NOMO-1 (cell line): ENCODE data around the gene SARS1.
A peak's percentile ranks its signal among the peaks of the same experiment; 100 is the strongest.
"Not testable (repeated sequence)": the region's sequence is repeated elsewhere in the genome, so short reads cannot be mapped to it uniquely, and the experiment has no call there.

ENCODE experiments used
- DNase-seq, 2 experiments: peaks; one replicate each; lab custom pipeline; 2025; ENCODE audit not compliant: unreplicated experiment in 2 of 2; lab: John Stamatoyannopoulos, UW

The SARS1 gene

DNA sequence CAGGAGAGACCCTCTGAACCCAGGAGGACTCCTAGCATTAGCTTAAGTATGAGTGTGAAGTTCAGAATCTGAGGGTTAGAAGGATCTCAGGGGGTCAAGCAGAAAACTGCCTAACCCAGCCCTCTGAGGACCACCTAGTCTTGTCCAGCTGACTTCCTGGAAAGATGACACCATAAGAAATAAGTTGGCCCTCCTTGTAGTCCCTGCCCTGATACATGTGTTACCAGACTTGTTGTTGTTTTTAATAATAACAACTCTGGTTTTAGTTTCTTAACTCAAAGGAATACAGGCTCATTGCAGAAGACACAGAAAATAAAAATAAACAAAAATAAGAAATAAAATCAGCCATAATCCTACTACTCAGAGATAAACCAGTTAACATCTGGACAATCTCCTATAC lies 21.8 kb upstream of the SARS1 start:
- DNase-seq, result no peak

DNA sequence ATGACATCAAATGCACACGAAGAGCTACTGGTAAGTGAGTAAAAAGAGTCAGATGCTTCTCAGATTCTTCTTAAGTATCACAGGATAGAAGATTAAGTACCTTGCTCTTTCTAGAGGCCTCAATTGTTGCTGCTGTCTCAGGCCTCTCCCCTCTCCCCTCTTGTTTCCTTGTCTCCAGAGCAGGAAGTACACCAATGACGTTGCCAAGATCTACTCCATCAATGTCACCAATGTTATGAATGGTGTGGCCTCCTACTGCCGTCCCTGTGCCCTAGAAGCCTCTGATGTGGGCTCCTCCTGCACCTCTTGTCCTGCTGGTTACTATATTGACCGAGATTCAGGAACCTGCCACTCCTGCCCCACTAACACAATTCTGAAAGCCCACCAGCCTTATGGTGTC lies 21.3 kb upstream of the SARS1 start:
- DNase-seq, result no peak

DNA sequence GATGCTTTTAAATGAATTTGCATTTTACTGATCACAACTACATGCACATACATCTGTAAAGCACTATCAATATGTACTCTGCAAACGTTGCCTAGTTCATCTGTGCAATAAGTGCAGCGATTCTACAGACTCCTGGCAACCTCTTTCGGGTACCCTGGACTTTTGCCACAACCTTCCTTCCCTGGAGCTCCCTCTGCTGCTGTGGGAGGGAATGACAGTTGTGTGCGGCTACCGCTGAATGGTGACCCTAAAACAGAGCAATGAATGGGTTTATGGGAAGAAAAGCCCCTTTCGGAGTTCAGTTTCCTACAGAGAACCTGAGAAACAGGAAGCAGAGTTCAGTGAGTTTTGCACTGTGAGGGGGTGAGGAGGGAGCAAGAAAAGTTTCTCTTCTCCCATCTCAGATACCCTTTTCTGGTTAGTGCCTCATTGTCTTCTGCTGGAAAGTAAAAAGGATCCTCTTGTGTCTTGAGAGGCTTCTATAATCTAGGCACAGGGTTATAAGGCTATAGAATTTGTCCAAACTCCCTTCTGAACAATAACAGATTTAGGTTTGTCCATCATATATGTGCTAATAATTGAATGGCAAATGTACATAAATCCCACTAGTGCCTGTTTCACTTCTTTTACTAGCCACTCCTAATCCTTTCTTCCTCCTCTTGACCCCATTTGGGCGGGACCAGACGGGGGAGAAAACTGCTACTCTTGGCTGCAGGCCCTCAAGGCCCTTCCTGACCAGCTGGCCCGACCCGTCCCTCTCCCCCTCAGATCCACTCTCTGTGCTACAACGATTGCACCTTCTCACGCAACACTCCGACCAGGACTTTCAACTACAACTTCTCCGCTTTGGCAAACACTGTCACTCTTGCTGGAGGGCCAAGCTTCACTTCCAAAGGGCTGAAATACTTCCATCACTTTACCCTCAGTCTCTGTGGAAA lies 19.8 kb upstream of the SARS1 start:
- peak; percentile 60 to 65 for DNase-seq

DNA sequence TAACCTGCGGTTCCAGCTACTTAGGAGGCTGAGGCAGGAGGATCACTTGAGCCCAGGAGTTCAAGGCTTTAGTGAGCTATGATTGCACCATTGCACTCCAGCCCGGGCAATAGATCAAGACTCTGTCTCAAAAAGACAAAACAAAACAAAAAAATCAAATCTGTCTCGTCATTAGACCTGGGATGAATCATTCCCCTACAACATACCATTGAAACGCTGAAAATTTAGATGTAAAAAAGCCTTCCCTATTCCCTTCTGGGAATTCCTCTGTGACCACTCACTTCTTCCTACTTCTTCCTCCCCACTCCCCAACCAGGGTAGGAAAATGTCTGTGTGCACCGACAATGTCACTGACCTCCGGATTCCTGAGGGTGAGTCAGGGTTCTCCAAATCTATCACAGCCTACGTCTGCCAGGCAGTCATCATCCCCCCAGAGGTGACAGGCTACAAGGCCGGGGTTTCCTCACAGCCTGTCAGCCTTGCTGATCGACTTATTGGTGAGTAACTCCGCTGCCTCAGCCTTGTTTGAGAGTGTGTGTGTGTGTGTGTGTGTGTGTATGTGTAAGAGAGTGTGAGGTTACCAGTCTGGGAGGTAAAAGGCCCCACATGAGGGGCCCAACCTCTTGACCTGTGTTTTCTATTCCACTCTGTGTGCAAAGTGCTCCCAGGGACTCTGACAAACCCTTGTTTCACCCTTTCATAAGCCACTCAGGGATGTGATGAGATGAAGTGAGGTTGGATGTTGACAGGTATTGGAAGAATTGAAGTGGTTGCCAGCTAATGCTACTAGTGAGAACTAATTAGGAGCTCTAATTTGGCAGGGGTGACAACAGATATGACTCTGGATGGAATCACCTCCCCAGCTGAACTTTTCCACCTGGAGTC lies 16.3 kb upstream of the SARS1 start:
- no peak for DNase-seq

DNA sequence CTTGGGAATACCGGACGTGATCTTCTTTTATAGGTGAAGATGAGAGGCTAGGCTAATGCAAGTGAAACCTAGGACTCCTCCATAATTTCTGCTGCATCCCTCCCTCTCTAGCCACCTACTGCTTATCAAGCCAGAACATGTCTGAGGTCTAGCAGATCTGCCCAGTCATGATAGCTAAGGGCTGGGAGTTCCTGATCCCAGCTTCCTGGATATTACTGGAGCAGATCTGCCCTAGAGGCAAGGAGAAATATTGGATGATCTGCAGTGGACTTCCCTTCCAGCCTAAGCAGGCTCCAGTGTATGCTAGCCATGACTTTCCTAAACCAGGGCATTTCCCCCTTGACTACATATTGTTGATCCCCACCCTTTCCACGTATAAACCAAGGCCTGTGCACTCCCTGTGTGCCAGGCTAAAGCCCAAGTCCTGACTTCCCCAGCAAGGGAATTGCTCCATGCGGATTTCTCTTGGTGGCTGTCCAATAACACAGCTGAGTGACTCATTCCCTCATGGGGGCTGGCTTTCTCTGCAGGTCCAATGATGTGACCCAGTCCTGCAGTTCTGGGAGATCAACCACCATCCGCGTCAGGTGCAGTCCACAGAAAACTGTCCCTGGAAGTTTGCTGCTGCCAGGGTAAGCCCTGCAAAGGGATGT lies 15.5 kb upstream of the SARS1 start:
- DNase-seq, result no peak

DNA sequence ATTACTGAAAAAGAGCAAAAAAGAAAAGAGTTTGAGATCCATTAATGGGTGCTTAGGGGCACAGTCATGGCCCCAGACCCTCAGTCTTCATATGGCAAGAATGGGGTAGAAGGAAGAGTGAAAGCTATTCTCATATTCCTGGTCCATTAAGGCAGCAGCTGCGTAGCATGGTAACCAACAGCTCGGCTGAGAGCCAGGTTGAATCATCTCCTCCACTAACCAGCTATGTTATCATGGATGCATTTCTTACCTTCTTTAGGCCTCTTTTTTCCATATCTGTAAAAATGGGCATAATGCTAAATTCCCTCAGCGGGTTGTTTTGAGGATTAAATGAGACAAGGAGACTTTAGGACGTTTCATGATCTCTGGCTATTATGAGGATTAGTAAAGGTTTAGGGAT lies 15.0 kb upstream of the SARS1 start:
- DNase-seq, result no peak

DNA sequence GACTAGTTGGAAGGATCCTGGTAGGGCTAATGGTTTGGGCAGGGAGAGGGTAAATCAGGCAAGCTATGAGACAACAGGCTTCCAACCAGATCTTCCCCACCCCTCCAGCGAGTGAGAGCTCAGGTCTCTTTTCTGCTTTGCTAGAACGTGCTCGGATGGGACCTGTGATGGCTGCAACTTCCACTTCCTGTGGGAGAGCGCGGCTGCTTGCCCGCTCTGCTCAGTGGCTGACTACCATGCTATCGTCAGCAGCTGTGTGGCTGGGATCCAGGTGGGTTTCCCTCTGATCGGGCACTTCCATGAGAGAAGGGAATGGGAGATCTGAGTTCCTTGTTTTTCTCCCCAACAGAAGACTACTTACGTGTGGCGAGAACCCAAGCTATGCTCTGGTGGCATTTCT lies 14.0 kb upstream of the SARS1 start:
- peak in 1 of 2 experiments; percentile 21 for DNase-seq

DNA sequence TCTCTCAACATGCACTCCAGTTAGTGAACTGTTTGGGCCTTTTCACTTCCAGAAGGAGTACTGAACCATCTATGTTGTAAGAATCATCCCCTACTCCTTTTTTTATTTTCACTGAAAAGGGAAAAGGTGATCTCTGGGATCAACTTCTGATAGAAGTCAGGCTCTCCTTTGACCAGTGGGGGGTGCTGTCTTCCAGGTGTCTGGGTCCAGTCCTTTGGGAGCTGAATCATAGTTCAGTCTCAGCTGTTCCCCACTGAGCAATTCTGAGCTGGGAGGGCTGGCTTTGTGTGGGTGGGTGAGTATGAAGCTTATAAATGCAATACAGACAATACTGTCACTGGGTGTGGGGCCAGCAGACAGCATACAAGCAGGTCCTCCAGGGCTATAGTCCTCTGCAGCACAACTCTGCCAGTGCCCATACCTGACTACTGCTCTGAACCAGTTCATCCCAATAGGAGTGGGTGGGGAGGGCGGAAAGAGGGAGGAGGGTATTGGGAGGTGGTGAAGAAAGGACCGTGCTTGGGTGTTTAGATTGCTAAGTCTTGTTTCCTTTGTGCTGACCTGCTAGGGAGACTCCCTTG lies 12.5 kb upstream of the SARS1 start:
- peak in 1 of 2 experiments; percentile 26 for DNase-seq

DNA sequence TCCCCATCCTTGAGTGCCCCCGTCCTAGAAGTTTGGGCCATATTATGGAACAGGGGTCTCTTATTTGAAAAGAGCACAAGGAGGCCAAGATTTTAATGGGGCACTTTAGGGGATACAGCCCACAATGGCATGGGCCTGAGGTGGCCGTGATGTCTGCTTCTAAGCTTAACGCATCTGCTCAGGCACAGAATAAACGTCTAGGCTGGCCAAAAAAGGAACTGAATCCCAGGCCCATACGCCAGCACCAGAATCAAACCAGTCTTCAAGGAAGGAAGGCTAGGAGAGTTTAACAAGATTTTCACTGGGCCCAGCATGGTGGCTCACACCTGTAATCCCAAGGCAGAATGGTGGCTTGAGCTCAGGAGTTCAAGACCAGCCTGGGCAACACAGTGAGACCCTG lies 9.2 kb upstream of the SARS1 start:
- DNase-seq, result peak; percentile 3 to 13

DNA sequence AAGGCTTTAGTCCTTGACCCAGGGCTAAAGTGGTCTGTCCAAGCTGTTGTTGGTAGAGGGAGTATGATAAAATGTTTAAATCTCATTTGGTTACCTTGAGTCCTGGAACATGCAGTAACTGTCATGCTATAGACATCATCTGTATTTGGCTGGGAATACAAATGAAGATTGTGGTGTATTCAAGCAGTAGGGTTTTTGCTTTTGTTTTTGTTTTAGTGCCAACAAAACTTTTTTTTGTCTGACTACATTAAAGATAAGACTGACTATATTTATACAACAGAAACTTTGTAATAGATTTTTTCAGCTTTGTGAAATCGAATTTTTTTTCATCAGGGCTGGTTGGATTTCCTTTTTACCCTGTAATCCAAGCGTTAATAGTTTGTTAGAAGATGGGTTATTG lies 7.4 kb upstream of the SARS1 start:
- DNase-seq, result no peak

DNA sequence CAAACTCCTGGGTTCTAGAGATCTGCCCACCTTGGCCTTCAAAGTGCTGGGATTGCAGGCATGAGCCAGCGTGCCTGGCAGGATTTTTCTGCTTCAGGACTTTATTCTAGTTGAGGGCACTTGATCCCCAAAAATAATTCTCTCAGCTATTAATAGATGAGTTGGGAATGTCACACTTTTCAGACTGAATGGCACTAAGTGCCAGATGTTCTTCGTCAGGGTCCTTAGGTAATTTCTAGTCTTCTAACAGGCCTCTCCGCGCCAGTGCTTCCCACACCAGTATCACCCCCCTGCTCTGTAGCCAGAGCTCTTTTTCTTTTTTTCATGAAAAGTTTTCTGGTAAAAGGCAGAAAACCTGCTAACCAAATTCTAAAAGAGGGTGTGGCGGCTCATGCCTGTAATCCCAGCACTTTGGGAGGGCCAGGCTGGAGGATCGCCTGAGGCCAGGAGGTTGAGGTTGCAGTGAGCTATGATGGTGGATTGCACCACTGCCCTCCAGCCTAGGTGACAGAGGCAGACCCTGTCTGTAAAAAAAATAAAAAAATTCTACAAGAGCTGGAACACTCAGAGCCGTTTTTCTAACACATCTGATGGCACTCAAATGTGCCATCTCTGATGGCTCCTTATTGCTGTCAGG lies 6.1 kb upstream of the SARS1 start:
- no peak for DNase-seq

DNA sequence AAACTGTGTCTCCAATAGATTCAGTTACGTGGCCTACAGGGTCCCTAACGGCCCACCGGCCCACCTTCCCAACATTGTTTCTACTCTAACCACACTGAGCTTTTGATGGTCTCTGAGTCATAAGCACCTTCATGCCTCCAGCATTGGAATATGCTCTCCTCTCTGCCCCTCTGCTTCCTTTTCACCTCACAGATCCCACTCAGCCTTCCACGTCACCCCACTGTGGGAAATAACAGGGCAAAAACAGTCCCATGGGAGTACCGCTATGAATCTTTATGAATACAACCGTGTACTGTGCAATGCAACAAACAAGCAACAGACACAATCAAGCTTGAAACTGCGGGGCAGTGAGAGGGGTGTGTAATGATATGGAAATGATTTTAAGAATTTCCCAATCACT lies 5.3 kb upstream of the SARS1 start:
- no peak for DNase-seq

DNA sequence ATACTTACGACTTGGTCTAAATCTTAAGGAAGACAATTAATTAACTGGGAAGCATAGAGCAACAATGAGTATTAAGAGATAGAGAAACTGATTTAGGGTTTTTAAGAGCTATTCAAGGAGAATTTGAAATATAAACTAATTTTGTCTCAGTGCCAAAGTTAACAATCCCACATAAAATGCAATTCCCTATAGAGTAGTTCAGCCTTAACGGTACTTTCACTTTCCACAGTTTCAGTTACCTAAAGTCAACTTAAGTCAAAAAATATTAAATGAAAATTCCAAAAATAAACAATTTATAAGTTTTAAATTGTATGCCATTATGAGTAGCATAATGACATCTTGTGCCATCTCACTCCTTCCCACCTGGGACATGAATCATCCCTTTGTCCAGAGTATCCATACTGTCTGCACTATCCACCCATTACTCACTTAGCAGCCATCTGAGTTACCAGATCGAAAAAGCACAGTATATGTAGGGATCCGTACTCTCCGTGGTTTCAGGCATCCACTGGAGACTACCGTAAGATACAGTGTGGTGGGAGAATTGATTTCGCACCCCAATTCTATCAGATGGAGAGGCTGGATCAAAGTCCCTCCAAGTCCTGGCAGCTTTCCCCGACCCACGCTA lies 4.8 kb upstream of the SARS1 start:
- DNase-seq, result no peak

DNA sequence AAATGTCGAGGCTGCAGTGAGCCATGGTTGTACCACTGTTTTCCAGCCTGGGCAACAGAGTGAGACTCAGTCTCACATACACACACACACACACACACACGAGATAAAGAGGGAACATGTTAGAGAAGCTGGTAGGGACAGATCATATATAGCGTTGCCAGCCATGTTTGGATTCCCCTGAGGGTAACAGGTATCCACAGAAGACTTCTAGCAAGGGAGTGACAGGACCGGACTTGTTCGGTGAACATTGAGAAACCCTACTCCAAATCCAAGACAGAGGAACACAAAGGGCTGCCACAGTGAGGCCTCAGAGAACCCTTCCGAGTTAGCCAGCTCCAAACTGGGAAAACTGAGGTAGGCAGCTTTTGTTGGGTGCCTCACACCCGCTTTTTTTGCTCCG lies 3.7 kb upstream of the SARS1 start:
- no peak for DNase-seq

DNA sequence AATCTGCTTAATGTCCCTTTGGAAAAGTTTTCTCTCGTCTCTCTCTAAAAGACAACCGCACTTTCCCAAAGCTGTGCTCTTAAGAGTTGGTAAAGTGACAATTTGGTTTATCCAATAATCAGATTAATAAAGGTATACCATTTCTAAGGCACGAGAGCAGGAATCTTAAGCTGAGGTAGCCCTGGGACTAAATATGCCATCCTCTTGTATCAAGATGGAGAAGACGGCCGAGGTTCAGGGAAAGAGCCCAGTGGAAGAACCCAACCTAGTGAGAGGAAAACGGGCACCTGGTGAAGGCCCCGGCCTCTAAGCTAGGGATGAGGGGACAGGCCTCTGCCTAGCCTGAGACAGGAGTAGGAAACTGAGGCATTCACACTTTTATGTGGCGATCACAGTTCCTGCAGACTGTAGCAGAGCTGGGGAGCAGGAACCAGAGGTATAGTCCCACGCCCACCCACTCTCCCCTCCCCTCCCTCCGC lies 334 bp upstream of the SARS1 start:
- no peak for DNase-seq

DNA sequence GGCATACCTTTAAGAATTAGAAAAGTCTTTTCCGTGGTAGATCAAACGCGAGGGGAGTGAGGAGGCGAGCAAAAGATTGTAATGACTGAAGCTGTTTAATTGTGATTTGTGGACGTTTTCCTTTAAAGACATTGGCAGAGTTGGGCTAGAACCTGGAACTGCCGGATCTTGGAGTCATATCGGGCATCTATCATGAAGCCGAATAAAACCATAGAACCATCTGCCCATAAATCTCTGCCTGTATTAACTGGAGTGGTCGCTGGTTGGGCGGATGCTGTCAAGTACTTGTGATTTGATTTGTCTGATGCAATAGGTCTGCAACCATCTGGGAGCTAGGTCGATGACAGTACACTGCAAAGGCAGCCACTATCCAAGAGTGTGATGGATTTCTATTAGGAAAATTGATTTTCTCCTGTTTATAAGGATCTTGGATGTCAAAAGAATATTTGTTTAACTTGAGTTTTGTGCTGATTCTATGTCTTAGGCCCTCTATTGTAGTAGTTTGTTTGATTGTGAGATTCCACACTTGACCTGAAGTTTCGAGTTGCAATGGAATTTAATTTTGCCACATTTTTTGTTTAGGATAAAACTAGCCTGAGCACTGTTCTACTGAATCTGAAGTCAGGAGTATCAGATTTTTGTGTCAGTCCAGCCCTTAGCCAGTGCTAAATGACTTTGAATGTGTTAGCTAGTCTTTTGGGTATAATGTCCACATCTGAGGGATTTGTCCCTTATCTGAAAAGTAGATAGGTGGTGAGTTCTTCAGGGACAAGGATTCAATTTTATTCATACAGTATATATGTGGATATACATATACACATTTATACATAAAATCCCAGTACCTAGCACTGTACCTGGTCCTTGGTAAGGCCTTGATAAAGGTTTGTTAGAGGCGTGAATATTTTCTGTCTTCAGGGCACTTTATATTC lies 1.2 kb downstream of the SARS1 start:
- peak in 1 of 2 experiments; percentile 22 for DNase-seq

DNA sequence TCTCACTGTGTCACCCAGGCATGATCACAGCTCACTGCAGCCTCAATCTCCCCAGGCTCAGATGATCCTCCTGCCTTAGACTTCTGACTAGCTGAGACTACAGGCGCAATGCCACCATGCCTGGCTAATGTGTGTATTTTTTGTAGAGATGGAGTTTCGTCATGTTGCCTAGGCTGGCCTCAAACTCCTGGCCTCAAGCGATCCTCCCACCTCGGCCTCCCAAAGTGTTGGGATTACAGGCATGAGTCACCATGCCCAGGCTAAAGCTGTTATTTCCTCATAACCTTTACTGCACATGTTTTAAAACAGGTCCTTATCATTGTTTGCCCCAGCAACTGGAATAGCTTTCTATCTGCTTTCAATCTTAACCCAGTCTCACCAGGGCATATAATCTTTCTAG lies 2.9 kb downstream of the SARS1 start:
- DNase-seq, result no peak

DNA sequence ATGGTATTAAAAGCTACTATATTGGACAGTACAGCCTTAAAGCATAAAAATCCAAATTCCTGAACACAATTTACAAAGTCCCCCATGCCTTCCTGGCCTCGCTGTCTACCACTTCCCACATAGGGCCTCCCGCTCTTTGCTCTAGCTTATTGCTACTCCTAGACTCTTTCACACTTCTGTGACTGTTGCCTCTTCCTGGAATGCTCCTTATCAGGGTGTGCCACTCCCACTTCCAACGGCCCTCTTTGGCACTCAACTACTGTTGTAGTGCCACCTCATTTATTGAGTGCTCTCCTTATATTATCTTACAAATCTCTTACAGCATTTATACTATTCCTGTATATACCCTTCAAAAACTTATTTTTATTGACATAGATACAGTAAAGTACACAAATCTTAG lies 4.8 kb downstream of the SARS1 start:
- no peak for DNase-seq

DNA sequence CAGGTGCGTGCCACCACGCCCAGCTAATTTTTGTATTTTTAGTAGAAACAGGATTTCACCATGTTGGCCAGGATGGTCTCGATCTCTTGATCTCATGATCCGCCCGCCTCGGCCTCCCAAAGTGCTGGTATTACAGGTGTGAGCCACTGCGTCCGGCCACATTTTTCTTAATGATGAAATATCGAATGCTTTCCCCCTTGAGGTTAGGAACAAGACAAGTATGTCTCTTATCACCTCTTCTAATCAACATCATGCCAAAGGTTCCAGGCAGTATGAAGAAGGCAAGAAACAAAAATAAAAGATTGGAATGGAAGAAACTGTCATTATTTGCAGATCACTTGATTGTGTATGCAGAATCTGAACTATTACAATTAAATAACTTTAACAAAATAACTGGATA lies 7.5 kb downstream of the SARS1 start:
- not testable (repeated sequence) for DNase-seq
